Upper lobe of left lung (tissue), 6 donors: ENCODE results near the gene CCDC92. TPM values are rescaled to one million over a fixed set of nuclear protein-coding genes. Genes with fewer than 3 reads are reported as not detected.

Source experiments
- ATAC-seq, 2 donors: fragments of 200-7000 bp; cut with Tn5 transposase; one replicate each; pipeline ENCODE4 v1.9.1; 2022; ENCODE audit warnings: mild to moderate bottlenecking in 2 of 2, moderate library complexity in 2 of 2; ENCODE audit not compliant: low FRiP score in 2 of 2
- DNase-seq, 2 donors: peaks; one replicate each; pipeline ENCODE4 v3.0.0-alpha.2; 2019 to 2020
- H3K27ac ChIP-seq, 4 donors: fragments of 200-600 bp; sonication (generic); one replicate each; pipeline ENCODE4 v1.5.1; 2016 to 2019
- H3K27me3 ChIP-seq, 4 donors: fragments of 200-600 bp; sonication (generic); one replicate each; pipeline ENCODE4 v1.5.1; 2017 to 2019
- H3K36me3 ChIP-seq, 4 donors: fragments of 200-600 bp; sonication (generic); one replicate each; pipeline ENCODE4 v1.5.1; 2016 to 2019
- H3K4me1 ChIP-seq, 4 donors: fragments of 200-600 bp; sonication (generic); one replicate each; pipeline ENCODE4 v1.5.1; 2018 to 2019
- H3K4me3 ChIP-seq, 4 donors: fragments of 200-600 bp; sonication (generic); one replicate each; pipeline ENCODE4 v1.5.1; 2017 to 2019; ENCODE audit warnings: mild to moderate bottlenecking in 2 of 4, moderate library complexity in 1 of 4
- H3K9me3 ChIP-seq, 4 donors: fragments of 200-600 bp; sonication (generic); one replicate each; pipeline ENCODE4 v1.5.1; 2018 to 2019
- EP300 ChIP-seq, 4 donors: sonication (generic); formaldehyde crosslinking; IDR thresholded peaks; one replicate each; pipeline ENCODE4 v1.5.1; 2017; ENCODE audit warnings: antibody characterized with exemption in 4 of 4, control low read depth in 2 of 4
- POLR2A ChIP-seq, 4 donors: fragments of 450-650 bp; IDR thresholded peaks; one replicate each; pipeline ENCODE4 v1.5.1; 2016 to 2017; ENCODE audit warnings: antibody characterized with exemption in 4 of 4, mild to moderate bottlenecking in 2 of 4
- POLR2AphosphoS5 ChIP-seq, 2 donors: sonication (generic); formaldehyde crosslinking; IDR thresholded peaks; one replicate each; pipeline ENCODE4 v1.5.1; 2017; ENCODE audit warnings: antibody characterized with exemption in 2 of 2
- WGBS, 2 donors: methylation state at CpG; one replicate each; pipeline ENCODE4 v1.1.5; 2017 to 2018; 5-methylcytosine and 5-hydroxymethylcytosine counted together
- total RNA-seq, 6 donors: library from RNA; depleted of rRNA in 4 of 6; stranded (reverse); fragments of >200 nt in 4 of 6; gene quantifications; one replicate each; pipeline versions ENCODE4 v1.1.0 to v1.2.1, GENCODE V29; 2016 to 2021
- TF ChIP-seq, protein P1 (sequence below), 6 experiments: fragments of 450-650 bp in 4 of 6; fragments of 200-600 bp in 2 of 6; sonication (generic) in 2 of 6; IDR thresholded peaks; one replicate each; pipeline ENCODE4 v1.5.1; 2016 to 2019; ENCODE audit warnings: antibody characterized with exemption in 6 of 6
- donor health status: DM: no; HTN: no; CAD: no; lungs with moderate emphysema.
- donor health status: DM: no; HTN: yes; CAD: no; lungs with severe emphysema.

The CCDC92 gene
- total RNA-seq, 6 donors from 2014 or later: 33.8 to 48.9 (median 43.7) TPM

DNA sequence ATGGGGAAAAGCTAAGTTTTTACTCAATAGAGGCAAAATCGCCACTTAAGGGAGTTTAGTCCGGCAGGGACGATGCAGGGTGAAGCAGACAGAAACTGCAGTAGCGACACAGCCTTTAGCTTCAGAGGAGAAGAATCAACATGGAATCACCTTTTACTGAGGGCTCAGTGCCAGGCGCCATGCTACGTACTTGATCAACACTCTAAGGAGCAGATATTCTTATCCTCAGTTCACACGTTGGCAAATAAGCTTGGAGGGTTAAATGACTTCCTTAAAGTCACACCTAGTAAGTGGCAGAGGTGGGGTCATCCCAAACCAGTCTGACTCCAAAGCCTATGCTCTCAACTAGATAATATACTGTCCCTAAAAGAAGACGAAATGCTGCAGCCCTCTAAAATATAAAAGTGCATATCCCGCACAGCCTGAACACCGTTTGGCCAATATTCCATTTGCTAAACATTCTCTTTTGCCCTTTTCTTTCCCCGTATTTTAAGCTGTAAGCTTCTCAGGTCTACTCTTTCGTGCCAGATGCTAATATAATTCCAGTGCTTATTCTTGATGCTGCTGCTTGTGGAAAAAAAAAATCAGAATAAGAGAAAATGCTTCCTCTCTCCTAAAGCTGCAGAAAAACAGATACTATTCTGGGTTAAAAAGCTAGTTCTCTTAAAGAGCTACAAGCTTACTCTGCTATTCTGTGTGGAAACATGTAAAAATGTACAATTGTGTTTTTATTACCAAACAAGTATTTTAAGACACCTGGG, 10.9 kb downstream of the CCDC92 start:
- TF ChIP-seq EP300 (IDR thresholded peaks at IDR 0.05) (no peak), POLR2AphosphoS5 (IDR thresholded peaks at IDR 0.05) (no peak), POLR2A (IDR thresholded peaks at IDR 0.05) (no peak)
- TF ChIP-seq, protein P1, sequence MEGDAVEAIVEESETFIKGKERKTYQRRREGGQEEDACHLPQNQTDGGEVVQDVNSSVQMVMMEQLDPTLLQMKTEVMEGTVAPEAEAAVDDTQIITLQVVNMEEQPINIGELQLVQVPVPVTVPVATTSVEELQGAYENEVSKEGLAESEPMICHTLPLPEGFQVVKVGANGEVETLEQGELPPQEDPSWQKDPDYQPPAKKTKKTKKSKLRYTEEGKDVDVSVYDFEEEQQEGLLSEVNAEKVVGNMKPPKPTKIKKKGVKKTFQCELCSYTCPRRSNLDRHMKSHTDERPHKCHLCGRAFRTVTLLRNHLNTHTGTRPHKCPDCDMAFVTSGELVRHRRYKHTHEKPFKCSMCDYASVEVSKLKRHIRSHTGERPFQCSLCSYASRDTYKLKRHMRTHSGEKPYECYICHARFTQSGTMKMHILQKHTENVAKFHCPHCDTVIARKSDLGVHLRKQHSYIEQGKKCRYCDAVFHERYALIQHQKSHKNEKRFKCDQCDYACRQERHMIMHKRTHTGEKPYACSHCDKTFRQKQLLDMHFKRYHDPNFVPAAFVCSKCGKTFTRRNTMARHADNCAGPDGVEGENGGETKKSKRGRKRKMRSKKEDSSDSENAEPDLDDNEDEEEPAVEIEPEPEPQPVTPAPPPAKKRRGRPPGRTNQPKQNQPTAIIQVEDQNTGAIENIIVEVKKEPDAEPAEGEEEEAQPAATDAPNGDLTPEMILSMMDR (IDR thresholded peaks at IDR 0.05): no peak
- DNase-seq: peak in 1 of 2 donors; percentile 63
- Histone ChIP-seq H3K4me1 (peaks cover 0 to 9% (median 4%) of the 10 kb centered on the region in 4 donors), H3K27ac (no peak overlapping the region), H3K9me3 (no peaks in the 10 kb centered on the region), H3K36me3 (peaks cover 0 to 5% (median 0%) of the 10 kb centered on the region in 4 donors), H3K27me3 (no peaks in the 10 kb centered on the region), H3K4me3 (no peak overlapping the region)
- 69 to 71% methylated on average over 12 of the region's 12 CpGs for WGBS, 2 donors
- no peak for ATAC-seq

DNA sequence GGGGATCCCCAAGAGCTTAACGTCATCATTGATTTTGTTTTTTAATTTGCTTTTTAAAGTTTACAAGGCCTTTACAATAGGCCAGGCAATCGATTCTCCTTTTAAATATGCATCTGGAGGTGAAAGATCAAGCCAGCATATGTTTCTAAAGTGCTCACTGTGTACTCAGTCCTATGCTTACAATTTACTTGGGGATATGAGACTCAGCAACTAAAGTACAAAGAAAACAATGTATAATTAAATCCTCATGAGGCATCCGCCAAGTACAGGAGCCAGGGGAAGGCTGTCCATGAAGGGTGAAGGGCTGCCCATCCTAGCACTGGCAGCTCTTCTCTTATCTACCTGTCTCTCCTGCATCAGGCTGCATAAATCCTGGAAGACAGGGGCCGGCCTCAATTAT, 11.8 kb downstream of the CCDC92 start:
- 85 to 87% methylated on average over 4 of the region's 4 CpGs for WGBS, 2 donors
- H3K4me3 ChIP-seq: no peak overlapping the region
- ATAC-seq (no peak), DNase-seq (no peak)
- H3K4me1 ChIP-seq: peaks cover 0 to 8% (median 2%) of the 10 kb centered on the region in 4 donors
- TF ChIP-seq POLR2A (IDR thresholded peaks at IDR 0.05) (no peak), POLR2AphosphoS5 (IDR thresholded peaks at IDR 0.05) (no peak), EP300 (IDR thresholded peaks at IDR 0.05) (no peak)
- TF ChIP-seq, protein P1 (IDR thresholded peaks at IDR 0.05): no peak
- peaks cover 0 to 5% (median 0%) of the 10 kb centered on the region in 4 donors for H3K36me3 ChIP-seq
- H3K9me3 ChIP-seq: no peaks in the 10 kb centered on the region
- no peaks in the 10 kb centered on the region for H3K27me3 ChIP-seq
- H3K27ac ChIP-seq: no peak overlapping the region

DNA sequence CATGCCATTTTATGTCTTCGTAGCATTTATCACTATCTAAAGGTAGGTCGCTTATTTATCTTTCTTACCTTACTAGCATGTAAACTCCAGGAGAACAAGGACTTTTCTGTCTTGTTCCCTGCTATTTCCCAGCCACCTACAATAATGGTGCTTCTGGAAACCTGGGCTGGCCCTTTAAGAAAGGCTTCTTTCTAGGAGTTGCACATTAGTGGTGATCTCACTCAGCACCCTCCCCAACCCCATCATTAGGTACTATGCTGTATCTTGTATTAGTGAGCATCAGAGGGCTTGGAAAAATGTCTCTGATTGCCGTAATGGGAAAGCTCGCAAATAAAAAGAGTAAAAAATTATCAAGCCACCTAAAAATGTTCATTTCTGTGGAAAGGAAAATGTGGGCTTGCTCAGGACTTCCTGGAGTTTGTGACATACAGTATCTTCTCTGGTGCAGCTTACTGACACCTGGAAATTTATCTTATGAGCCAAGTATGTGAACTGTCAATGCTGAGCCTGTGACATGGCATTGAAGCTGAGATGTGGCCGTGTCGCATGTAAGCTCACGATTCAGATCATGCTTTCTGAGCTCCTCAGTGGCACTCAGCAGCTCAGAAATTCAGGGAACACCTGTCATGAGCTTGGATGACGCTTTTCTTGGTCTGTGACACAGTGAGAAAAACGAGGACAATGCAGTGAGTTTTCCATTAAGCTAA, 12.4 kb downstream of the CCDC92 start:
- H3K27ac ChIP-seq: no peak overlapping the region
- no peaks in the 10 kb centered on the region for H3K36me3 ChIP-seq
- no peaks in the 10 kb centered on the region for H3K27me3 ChIP-seq
- no peak overlapping the region for H3K4me3 ChIP-seq
- TF ChIP-seq EP300 (IDR thresholded peaks at IDR 0.05) (no peak), POLR2AphosphoS5 (IDR thresholded peaks at IDR 0.05) (no peak), POLR2A (IDR thresholded peaks at IDR 0.05) (no peak)
- TF ChIP-seq, protein P1 (IDR thresholded peaks at IDR 0.05): no peak
- DNase-seq (no peak), ATAC-seq (no peak)
- 92 to 97% methylated on average over 9 of the region's 9 CpGs for WGBS, 2 donors
- peaks cover 0 to 8% (median 2%) of the 10 kb centered on the region in 4 donors for H3K4me1 ChIP-seq
- no peaks in the 10 kb centered on the region for H3K9me3 ChIP-seq

DNA sequence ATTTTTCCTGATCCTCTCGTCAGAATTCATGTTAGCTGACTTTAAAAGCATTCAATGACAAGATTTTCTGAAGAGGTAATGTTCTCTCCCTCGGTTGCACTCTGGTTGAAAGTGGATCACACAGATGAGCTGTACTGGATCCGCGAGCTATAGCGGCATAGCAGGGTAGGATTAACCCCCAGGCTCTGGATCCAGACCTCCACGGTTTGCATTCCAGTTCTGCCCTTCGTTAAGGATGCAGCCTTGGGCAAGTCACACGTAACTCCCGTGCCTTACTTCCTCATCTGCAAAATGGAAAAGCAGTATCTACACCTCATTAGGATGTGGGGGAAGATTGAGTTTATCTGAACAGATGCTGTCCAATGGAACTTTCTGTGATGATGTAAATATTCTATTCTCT, 13.8 kb downstream of the CCDC92 start:
- H3K27me3 ChIP-seq: no peaks in the 10 kb centered on the region
- DNase-seq (no peak), ATAC-seq (no peak)
- H3K27ac ChIP-seq: no peak overlapping the region
- TF ChIP-seq POLR2A (IDR thresholded peaks at IDR 0.05) (no peak), EP300 (IDR thresholded peaks at IDR 0.05) (no peak), POLR2AphosphoS5 (IDR thresholded peaks at IDR 0.05) (no peak)
- TF ChIP-seq, protein P1 (IDR thresholded peaks at IDR 0.05): no peak
- peaks cover 0 to 8% (median 2%) of the 10 kb centered on the region in 4 donors for H3K4me1 ChIP-seq
- H3K9me3 ChIP-seq: no peaks in the 10 kb centered on the region
- no peak overlapping the region for H3K4me3 ChIP-seq
- H3K36me3 ChIP-seq: no peaks in the 10 kb centered on the region
- WGBS, 2 donors: 85% methylated on average over 9 of the region's 9 CpGs
